ENCODE measurements around the gene SULT1C4.

DNA sequence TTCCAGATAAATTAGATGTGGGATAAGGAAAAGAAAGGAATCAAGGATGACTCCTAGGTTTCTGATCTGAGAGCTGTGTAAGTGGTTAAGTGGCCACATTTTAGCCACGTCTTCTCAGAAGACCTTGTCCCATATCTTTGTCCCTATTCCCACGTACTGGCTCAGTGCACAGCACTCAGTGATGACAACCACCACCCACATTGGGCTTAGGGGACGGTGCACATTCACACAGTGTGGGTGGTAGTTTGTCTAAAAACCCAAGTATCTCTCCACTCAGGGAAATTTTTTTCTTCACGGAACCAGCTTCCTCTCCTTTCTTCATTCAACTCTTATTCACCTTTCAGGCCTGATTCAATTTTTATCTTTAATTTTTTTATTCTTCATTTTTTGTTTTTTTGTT is 40.7 kb downstream of the SULT1C4 start:
- TF ChIP-seq, protein P1, sequence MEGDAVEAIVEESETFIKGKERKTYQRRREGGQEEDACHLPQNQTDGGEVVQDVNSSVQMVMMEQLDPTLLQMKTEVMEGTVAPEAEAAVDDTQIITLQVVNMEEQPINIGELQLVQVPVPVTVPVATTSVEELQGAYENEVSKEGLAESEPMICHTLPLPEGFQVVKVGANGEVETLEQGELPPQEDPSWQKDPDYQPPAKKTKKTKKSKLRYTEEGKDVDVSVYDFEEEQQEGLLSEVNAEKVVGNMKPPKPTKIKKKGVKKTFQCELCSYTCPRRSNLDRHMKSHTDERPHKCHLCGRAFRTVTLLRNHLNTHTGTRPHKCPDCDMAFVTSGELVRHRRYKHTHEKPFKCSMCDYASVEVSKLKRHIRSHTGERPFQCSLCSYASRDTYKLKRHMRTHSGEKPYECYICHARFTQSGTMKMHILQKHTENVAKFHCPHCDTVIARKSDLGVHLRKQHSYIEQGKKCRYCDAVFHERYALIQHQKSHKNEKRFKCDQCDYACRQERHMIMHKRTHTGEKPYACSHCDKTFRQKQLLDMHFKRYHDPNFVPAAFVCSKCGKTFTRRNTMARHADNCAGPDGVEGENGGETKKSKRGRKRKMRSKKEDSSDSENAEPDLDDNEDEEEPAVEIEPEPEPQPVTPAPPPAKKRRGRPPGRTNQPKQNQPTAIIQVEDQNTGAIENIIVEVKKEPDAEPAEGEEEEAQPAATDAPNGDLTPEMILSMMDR (IDR thresholded peaks at IDR 0.05; ENCODE audit: low read length) = no peak
- TF ChIP-seq EZH2 (IDR thresholded peaks at IDR 0.05; ENCODE audit: borderline replicate concordance, low read length) = no peak
